Smooth muscle cell (in vitro differentiated cells): Measurements from ENCODE around the gene PRPS2. TPM values are rescaled to one million over a fixed set of nuclear protein-coding genes. Genes with fewer than 3 reads are reported as not detected.

Source experiments
- DNase-seq: peaks from one replicate; lab custom pipeline; 2025; ENCODE audit not compliant: unreplicated experiment; lab: John Stamatoyannopoulos, UW
- H2AFZ ChIP-seq: fragments of 200-600 bp; sonication (generic); 2 replicates; pipeline ENCODE4 v1.6.0; 2016; ENCODE audit warnings: antibody characterized with exemption, low read depth, mild to moderate bottlenecking
- H3F3A ChIP-seq: fragments of 200-600 bp; sonication (generic); 2 replicates; pipeline ENCODE4 v1.6.0; 2017; ENCODE audit warnings: antibody characterized with exemption, low read depth
- H3K27ac ChIP-seq: fragments of 200-600 bp; sonication (generic); 2 replicates; pipeline ENCODE4 v1.5.1; 2016; ENCODE audit warnings: low read depth, mild to moderate bottlenecking
- H3K27me3 ChIP-seq: fragments of 200-600 bp; sonication (generic); 2 replicates; pipeline ENCODE4 v1.6.1; 2016; ENCODE audit warnings: low read depth, mild to moderate bottlenecking
- H3K36me3 ChIP-seq: fragments of 200-600 bp; sonication (generic); 2 replicates; pipeline ENCODE4 v1.5.1; 2016; ENCODE audit warnings: low read depth
- H3K4me1 ChIP-seq: fragments of 200-600 bp; sonication (generic); 2 replicates; pipeline ENCODE4 v1.5.1; 2016; ENCODE audit warnings: low read depth
- H3K4me2 ChIP-seq: fragments of 200-600 bp; sonication (generic); 2 replicates; pipeline ENCODE4 v1.6.0; 2016; ENCODE audit warnings: mild to moderate bottlenecking
- H3K4me3 ChIP-seq: fragments of 200-600 bp; sonication (generic); 2 replicates; pipeline ENCODE4 v1.5.1; 2016; ENCODE audit warnings: mild to moderate bottlenecking
- H3K79me2 ChIP-seq: fragments of 200-600 bp; sonication (generic); 2 replicates; pipeline ENCODE4 v1.6.0; 2016; ENCODE audit warnings: low read depth, mild to moderate bottlenecking
- H3K9ac ChIP-seq: fragments of 200-600 bp; sonication (generic); 2 replicates; pipeline ENCODE4 v1.6.0; 2016; ENCODE audit warnings: low read depth
- H3K9me3 ChIP-seq: fragments of 200-600 bp; sonication (generic); replicated peaks from 2 replicates; pipeline ENCODE4 v1.5.1; 2016; ENCODE audit warnings: low read depth
- H4K20me1 ChIP-seq: fragments of 200-600 bp; sonication (generic); 2 replicates; pipeline ENCODE4 v1.6.0; 2016; ENCODE audit warnings: low read depth
- WGBS: methylation state at CpG from one replicate; pipeline ENCODE4 v1.1.7; 2016; ENCODE audit warnings: low lambda C conversion rate; 5-methylcytosine and 5-hydroxymethylcytosine counted together
- polyA plus RNA-seq: library from polyadenylated mRNA; unstranded; fragments of >200 nt; fragmentation: Nextera tagmentation; extraction: Ambion mirVana; gene quantifications from 2 replicates; pipeline ENCODE4 v1.2.1, GENCODE V29; 2016
- total RNA-seq: library from RNA; depleted of rRNA; stranded (reverse); fragments of >200 nt; gene quantifications from 2 replicates; pipeline ENCODE4 v1.2.3, GENCODE V29; 2014
- TF ChIP-seq, protein P1 (sequence below): fragments of 200-600 bp; sonication (generic); IDR thresholded peaks from 2 replicates; pipeline ENCODE4 v1.5.1; 2017; ENCODE audit warnings: borderline replicate concordance, mild to moderate bottlenecking, antibody characterized with exemption; ENCODE audit not compliant: insufficient read depth, poor library complexity, severe bottlenecking

The PRPS2 gene
- total and polyA plus RNA-seq, 2 experiments from 2014 or later, result 14.5 to 28.0 TPM

- Histone ChIP-seq H3K9ac (no peak overlapping the region), H3K27me3 (no peaks in the 10 kb centered on the region), H3F3A (no peaks in the 10 kb centered on the region), H3K4me2 (no peak overlapping the region), H4K20me1 (no peaks in the 10 kb centered on the region), H2AFZ (no peak overlapping the region), H3K27ac (no peak overlapping the region), H3K9me3 (no peaks in the 10 kb centered on the region), H3K4me3 (no peak overlapping the region), H3K4me1 (no peaks in the 10 kb centered on the region), H3K36me3 (no peaks in the 10 kb centered on the region), H3K79me2 (no peaks in the 10 kb centered on the region)
- DNase-seq, result no peak
- TF ChIP-seq, protein P1, sequence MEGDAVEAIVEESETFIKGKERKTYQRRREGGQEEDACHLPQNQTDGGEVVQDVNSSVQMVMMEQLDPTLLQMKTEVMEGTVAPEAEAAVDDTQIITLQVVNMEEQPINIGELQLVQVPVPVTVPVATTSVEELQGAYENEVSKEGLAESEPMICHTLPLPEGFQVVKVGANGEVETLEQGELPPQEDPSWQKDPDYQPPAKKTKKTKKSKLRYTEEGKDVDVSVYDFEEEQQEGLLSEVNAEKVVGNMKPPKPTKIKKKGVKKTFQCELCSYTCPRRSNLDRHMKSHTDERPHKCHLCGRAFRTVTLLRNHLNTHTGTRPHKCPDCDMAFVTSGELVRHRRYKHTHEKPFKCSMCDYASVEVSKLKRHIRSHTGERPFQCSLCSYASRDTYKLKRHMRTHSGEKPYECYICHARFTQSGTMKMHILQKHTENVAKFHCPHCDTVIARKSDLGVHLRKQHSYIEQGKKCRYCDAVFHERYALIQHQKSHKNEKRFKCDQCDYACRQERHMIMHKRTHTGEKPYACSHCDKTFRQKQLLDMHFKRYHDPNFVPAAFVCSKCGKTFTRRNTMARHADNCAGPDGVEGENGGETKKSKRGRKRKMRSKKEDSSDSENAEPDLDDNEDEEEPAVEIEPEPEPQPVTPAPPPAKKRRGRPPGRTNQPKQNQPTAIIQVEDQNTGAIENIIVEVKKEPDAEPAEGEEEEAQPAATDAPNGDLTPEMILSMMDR, result no peak
- 77% methylated on average over 4 of the region's 4 CpGs for WGBS
Observed at GRCh38 chrX:12779534-12779933, 11.7 kb upstream of the PRPS2 start.

DNA sequence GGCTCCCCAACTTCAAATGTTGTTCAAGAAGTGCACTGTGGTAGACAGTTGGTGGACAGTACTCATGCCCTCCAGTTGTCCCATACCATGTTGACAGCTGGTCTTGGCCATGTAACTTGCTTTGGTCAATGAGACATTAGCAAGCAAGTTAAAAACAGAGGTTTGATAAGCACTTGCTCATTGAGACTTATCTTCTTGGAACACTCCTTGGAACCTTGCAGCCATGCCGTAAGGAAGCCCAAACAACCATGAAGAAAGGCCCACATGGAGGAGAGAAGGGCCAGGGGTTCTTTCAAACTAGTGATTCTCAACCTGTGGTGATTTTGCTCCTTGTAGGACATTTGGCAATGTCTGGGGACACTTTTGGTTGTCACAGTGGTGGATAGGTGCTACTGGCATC, 2.6 kb upstream of the PRPS2 start:
- Histone ChIP-seq H3F3A (no peaks in the 10 kb centered on the region), H3K9me3 (no peaks in the 10 kb centered on the region), H3K4me3 (no peak overlapping the region), H3K36me3 (no peaks in the 10 kb centered on the region), H2AFZ (no peak overlapping the region), H3K4me2 (no peak overlapping the region), H3K79me2 (no peaks in the 10 kb centered on the region), H3K27me3 (no peaks in the 10 kb centered on the region), H4K20me1 (no peaks in the 10 kb centered on the region), H3K27ac (no peak overlapping the region), H3K4me1 (peaks cover 8% of the 10 kb centered on the region), H3K9ac (no peak overlapping the region)
- TF ChIP-seq, protein P1, result no peak
- WGBS, result 78% methylated on average over 1 of the region's 1 CpG
- DNase-seq, result no peak

DNA sequence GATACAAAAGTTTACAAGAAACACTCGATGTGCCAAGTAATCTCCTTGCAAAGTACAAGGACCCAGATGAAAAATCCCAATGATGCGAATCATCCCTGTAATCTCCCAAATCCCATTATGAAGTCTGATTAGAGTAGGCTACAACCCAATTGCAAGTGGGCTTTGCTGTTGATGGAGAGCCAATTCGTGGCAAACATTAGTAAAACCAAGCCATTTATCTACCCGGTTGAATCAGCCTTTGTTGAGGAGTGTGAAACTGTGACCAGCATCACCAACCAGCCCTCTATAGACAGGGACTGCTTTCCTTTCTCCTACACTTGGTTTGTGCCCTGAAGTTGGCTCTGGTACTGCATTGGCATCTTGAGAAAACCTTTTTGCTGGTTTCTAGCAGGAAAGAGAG, 1.2 kb upstream of the PRPS2 start:
- H3K27me3 ChIP-seq, result no peaks in the 10 kb centered on the region
- no peaks in the 10 kb centered on the region for H4K20me1 ChIP-seq
- no peak for DNase-seq
- H3K79me2 ChIP-seq, result no peaks in the 10 kb centered on the region
- no peak overlapping the region for H3K9ac ChIP-seq
- H3K4me1 ChIP-seq, result peaks cover 8% of the 10 kb centered on the region
- 58% methylated on average over 4 of the region's 4 CpGs for WGBS
- H3K4me2 ChIP-seq, result no peak overlapping the region
- no peak overlapping the region for H3K4me3 ChIP-seq
- no peak overlapping the region for H3K27ac ChIP-seq
- TF ChIP-seq, protein P1, result no peak
- H3K36me3 ChIP-seq, result no peaks in the 10 kb centered on the region
- no peaks in the 10 kb centered on the region for H3F3A ChIP-seq
- no peak overlapping the region for H2AFZ ChIP-seq
- no peaks in the 10 kb centered on the region for H3K9me3 ChIP-seq

- Histone ChIP-seq H3K9ac (no peak overlapping the region), H3K79me2 (no peaks in the 10 kb centered on the region), H3K4me1 (peaks cover 8% of the 10 kb centered on the region), H3K27ac (no peak overlapping the region), H3K27me3 (no peaks in the 10 kb centered on the region), H3F3A (no peaks in the 10 kb centered on the region), H4K20me1 (no peaks in the 10 kb centered on the region), H3K4me2 (peak overlapping the region; percentile 79), H3K4me3 (peak overlapping the region; percentile 67), H2AFZ (peak overlapping the region; percentile 59), H3K36me3 (no peaks in the 10 kb centered on the region), H3K9me3 (no peaks in the 10 kb centered on the region)
- DNase-seq, result no peak
- TF ChIP-seq, protein P1, result no peak
- 47% methylated on average over 18 of the region's 21 CpGs for WGBS
Observed at GRCh38 chrX:12790885-12791256, 341 bp upstream of the PRPS2 start.
